Activated CD8-positive, alpha-beta memory T cell treated with anti-CD3 and anti-CD28 coated beads, Interleukin-2, amount 50 U/mL, for 24 hours (primary cell): Measurements from ENCODE around the gene XAGE3.
"Not testable (repeated sequence)": the region's sequence is repeated elsewhere in the genome, so short reads cannot be mapped to it uniquely, and the experiment has no call there.

Source experiments
- DNase-seq: peaks from one replicate; pipeline ENCODE4 v3.0.0-alpha.2; 2020; ENCODE audit errors: extremely low read depth

XAGE3 gene, protein sequence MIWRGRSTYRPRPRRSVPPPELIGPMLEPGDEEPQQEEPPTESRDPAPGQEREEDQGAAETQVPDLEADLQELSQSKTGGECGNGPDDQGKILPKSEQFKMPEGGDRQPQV

DNA sequence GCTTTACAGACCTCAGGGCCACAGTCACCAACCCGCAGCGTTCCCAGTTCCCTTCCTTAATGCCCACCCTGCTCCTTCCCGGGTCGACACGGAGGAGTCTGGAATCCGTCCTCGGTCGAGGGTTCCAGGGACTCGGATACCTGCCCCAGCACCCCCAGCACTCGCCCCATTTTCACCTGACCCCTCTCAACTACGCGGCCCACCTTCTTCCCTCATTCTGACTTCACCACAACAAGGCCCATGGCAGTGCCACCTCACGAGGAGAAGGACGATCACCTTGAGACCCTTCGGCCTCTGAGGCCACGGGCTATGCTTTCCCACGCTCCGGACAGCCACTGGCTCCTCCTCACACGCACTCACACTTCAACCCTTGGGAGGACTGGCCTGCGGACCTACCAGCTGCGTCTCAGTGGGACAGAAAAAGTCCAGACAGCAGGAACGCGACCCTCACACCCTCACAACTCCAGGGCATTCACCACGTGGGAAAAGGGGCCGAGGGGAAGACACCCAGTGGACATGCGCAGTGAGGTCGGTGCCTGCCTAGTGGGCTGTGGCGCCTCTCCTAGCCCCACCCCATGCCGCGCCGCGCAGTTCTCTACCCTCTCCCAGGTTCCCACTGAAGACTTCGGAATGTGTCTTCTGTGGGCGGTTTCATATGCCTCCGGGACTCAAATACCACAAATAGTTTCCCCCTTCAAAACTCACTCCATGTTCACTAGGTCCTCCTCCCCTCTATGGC is at the start of gene XAGE3:
XAGE3 (minus strand) TSS at position 474 of the 739 bp plus-strand sequence. CDS start 950 bp downstream, outside the sequence.
- DNase-seq = no peak

DNA sequence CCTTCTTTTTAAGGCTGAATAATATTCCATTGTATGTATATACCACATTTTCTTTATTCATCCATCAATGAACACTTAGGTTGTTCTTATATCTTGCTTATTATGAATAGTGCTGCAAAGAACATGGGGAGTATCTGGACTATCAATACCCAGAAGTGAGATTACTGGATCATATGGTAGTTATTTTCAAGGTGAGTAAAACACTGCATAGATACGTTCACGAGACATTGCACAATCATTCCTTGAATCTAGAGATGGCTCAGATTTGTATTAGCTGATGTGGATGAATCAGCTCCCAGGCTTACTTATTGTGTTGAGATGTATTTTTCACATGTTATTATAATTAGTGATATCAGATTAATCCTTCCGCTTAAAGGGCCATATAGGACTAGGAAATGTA is 46.8 kb upstream of the XAGE3 start:
- not testable (repeated sequence) for DNase-seq

DNA sequence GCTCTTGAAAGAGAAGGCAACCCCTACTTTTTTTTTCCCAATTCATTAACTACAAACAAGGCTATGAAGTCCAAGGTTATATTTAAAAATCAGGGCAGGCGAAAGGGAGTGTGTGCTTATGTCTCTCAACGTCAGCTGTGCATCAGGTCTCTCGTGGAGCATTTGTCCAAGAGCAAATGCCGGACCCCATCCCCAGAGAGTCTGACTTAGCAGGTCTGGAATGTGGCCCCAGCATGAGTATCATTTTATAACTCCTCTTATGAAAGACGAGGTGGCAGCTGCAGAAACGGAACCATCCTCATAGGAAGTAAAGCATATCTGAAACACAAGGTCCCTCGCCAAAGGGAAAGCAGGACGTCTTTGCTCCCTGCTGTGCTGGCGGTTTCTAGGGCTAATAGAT is 45.8 kb upstream of the XAGE3 start:
- not testable (repeated sequence) for DNase-seq

DNA sequence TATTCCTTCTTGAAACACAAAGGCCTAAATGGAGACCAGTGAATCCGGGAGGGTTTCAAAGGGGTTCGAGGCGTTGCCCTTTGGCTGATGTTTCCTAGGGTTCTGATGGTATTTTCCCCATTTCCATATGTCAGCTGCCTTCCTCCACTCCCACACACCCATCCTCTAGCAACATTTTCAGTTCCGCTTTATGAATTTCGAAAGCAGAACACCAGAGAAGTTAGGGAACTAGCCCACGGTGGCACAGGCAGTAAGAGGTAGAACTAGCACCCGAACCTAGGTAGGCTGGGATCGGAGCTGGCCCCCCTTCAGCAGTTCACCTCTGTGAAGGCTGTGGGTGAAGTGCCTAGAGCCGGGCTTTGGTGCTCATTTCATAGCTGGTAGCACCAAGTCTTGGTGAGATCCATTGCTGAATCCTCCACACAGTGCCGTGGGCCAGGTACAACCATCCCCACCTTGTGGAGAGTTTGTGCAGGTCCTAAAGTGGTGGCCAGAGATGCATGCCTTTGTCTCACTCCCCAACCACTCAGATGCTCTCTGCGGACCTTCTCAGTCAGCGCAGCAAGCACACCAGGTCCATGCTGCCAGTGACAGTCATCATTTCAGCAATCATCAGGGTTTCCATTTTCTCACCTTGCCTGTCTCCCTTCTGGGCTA is 41.6 kb upstream of the XAGE3 start:
- not testable (repeated sequence) for DNase-seq

DNA sequence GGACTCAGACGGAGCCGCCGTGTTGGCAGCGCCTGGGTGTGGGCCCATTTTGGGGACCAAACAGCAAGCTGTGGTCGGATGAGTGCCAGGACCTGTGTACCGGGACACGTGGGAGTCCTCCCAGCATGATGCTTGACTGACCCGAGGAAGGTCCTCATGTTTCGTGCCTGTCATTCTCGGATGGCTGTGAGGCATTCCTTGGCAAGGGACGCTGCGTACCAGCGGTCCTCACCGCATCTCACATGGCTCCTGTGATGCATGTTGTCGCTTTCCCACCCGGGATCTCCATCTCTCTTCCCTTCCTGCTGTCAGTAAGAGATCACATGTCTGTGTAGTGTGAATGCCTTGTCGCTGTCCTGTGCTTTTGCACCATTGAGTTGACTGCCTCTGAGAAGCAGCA is 40.0 kb upstream of the XAGE3 start:
- DNase-seq = not testable (repeated sequence)

DNA sequence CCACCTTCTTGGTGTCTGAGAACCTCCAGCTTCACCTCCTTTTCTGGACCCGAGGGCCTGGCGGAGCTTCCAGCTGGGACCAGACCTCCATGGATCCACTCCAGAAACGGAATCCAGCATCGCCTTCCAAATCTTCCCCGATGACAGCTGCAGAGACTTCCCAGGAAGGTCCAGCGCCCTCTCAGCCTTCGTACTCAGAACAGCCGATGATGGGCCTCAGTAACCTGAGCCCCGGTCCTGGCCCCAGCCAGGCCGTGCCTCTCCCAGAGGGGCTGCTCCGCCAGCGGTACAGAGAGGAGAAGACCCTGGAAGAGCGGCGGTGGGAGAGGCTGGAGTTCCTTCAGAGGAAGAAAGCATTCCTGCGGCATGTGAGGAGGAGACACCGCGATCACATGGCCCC is 39.3 kb upstream of the XAGE3 start:
- not testable (repeated sequence) for DNase-seq

DNA sequence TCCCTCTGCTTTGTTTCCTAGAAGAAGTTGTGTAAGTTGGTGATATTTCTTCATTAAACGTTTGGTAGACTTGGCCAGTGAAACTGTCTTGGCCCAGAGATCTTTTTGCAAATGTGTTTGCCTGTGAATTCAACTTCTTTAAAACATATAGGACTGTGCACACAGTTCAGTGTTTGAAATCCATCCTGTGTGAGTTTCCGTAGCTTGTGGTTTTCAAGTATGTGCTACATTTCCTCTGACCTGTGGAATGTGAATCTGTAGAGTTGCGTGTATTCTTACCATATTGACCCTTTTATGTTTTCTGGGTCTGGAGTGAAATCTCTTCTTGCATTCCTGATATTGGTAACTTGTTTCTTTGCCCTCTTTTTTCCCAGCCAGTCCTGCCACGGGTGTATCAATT is 38.2 kb upstream of the XAGE3 start:
- DNase-seq = not testable (repeated sequence)

DNA sequence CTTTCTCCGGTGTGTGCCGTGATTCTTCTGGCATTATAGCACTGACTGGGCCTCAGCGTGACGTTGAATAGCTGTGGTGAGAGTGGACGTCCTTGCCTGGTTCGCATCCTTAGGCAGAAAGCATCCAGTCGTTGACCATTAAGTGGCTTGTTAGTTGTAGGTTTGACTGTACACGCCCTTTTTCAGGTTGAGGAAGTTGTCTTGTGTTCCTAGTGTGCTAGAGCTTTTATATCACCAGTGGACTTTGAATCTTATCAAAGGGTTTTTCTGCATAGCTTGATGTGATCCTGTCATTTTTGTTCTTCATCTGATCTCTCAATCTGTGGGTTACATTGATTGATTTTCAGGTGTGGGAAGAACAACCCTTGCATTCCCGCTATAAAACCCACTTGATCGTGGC is 37.6 kb upstream of the XAGE3 start:
- DNase-seq = not testable (repeated sequence)

DNA sequence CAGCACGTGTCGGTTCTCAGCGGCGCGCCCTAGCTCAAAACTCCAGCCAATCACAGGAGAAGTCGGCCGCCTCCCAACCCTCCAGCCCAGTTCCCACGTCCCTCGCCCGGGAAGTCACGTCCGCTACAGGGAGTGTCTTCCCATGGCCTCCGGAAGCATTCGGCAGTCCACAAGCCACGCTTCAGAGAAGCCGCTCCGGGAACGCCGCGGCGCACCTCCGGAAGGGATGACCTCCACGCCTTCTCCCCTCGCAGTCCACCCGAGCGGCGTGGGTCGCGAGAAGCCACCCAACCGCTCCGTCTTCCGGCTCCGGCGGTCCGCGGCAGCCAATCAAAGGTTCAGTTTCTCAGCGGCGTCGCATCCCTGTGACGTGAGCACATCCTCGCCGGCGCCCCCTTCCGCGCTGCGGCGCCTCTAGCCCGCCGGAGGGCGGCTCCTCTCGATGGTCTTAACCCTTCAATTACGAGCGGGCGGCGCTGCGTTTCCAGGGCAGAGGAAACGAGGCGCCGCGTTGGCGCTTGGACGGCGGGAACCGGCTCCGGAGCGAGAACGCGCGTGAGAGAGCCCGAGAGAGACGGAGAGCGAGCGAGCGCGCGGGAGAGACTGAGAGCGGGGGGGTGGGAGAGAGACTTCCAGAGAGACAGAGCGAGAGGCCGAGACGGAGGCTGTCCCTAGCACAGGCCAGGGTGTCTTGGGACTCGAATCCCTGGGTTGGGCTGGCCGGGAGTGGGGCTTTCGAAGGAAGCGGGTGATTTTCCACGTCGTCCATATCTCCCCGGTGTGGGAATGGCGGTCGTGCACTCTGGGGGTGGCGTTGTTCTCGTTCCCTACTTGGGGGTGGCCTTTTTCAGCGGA is 29.2 kb upstream of the XAGE3 start, which contains the start of gene FAM156B:
FAM156B (plus strand) TSS at position 476 of the 855 bp plus-strand sequence. CDS start 9,896 bp downstream, outside the sequence.
- not testable (repeated sequence) for DNase-seq

DNA sequence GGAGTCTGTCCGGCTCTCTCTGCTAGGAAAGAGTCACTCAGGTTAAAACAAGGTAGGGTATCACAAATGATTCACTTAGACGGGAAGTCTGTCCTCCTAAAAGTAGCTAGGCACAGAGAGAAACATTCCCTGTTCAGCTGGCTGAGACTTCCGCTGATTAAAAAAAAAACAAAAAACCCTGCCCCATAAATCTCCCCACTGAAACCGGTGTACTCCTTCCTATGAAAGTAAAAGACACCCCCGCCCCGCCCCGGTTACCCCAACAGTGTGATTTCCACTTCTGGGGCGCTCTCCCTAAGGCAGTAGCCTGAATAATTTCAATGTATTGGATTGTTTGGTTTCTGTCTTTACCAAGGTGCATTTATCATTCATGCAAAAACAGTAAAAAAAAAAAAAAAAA is 28.6 kb upstream of the XAGE3 start:
- not testable (repeated sequence) for DNase-seq

DNA sequence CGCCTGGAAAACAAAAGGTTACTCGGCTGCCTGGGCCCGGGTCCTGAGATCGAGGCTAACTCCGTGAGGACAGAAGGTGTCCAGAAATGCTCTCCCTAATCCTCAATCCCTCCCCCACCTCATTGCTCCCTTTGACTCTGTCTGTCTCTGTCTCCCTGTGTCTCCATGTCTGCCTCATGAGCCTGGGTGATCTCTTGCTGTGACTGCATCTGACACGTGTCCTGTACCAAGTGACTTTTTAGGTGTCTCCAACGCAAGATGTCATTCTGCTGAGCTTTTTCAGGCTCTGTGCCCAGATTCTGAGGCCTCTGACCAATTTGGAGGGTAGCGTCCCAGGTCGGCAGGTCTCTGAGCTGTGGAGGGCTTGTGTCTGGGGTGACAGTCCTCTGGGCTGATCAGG is 20.2 kb upstream of the XAGE3 start:
- DNase-seq = not testable (repeated sequence)

DNA sequence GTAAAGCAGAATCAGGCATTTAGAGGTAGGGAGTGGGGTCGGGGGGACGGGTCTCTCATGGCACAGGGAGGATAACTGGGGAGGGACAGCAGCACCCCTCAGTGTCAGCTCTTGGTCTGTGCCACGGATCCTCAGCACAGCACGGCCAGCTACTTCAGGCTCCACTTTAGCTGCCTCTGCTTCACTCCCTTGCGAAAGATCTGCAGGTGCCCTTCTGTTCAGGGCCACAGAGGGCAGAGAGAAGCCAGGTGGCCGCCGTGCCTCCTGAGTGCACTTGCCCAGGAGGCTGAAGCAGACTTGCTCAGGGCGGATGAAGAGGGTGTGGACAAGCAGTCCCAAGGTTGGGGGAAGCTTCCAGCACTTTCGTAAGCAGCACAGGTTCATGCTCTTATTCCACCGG is 19.6 kb upstream of the XAGE3 start:
- not testable (repeated sequence) for DNase-seq

DNA sequence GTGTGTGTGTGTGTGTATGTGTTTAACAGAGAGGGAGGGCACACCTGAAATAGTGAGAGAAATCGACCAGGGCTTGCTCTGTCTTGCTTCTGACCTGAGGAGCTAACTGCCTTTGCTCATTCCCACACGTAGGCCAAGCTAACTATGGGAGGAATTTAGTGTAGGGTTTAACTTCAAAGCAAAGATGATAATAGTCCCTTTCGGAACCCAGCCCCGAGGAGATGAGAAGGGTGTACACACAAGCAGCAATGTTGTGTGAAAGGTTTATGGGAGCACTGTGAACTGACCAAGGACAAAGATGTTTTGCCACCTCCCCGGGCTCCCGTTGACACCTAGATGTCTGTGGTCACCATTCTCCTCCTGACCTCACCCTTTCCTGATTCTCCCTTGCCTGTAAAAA is 8.5 kb upstream of the XAGE3 start:
- not testable (repeated sequence) for DNase-seq

DNA sequence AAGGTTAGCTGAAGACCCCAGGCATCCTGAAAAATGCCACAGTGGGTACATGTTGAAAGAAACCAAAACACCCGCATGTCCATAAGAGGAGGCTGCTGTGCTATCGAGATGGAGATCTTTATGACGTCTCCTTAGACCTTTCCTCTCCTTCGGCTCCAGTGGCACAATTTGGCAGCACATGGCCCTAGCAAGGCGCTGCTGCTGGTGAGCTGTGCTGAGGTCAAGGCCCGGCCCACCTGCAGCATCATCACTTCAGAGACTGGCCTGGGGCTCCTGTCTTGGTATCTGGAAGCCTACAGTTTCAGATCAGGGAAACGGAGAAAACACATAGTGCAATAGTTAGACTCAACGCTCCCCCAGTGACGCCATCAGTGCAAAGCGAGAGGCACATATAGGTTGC is 7.6 kb upstream of the XAGE3 start:
- not testable (repeated sequence) for DNase-seq

DNA sequence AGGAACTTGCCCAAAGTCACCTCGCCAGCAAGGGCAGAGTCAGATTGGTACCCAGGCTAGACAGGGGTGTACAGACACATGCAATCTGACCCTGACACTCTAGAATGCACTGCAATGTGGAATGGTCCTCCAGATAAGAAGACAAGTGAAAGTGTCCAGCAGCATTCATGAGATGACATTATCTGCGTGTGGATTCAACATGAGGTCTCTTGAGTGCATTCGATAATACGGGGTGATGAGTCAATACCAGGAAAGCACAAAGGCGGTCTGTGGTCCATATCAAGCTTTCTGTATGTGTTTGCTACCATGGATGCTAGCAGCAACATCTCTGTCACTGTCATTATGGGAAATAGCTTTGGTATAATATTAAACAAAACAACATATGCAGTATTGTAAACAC is 6.8 kb upstream of the XAGE3 start:
- DNase-seq = no peak

DNA sequence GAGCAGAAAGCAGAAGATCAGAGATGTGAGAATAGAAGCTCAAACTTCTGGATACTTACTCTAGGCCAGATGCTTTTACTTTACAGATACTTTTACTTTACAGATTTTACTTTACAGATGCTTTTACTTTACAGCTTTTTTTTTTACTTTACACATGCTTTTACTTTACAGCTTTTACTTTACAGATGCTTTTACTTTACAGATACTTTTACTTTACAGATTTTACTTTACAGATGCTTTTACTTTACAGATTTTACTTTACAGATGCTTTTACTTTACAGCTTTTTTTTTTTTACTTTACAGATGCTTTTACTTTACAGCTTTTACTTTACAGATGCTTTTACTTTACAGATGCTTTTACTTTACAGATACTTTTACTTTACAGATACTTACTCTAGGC is 5.9 kb upstream of the XAGE3 start:
- not testable (repeated sequence) for DNase-seq

DNA sequence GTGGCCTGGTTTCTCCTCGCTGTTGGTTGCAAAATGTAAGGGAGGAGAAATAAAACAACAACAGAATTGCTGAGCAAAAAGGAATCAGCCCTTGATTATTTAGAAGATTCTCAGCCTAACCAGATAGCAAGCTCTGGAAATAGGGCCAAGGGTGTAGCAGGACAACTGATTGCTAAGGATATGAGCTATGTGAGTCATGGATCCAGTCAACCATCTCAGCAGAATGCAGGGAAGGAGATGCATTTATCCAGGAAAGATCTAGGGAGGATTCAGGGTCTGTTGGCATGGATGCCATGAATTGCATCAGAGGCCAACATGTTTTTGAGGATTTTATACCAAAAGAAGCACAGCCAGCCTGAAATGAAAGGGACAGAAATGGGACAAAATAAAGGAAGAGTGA is 2.2 kb upstream of the XAGE3 start:
- DNase-seq = no peak

DNA sequence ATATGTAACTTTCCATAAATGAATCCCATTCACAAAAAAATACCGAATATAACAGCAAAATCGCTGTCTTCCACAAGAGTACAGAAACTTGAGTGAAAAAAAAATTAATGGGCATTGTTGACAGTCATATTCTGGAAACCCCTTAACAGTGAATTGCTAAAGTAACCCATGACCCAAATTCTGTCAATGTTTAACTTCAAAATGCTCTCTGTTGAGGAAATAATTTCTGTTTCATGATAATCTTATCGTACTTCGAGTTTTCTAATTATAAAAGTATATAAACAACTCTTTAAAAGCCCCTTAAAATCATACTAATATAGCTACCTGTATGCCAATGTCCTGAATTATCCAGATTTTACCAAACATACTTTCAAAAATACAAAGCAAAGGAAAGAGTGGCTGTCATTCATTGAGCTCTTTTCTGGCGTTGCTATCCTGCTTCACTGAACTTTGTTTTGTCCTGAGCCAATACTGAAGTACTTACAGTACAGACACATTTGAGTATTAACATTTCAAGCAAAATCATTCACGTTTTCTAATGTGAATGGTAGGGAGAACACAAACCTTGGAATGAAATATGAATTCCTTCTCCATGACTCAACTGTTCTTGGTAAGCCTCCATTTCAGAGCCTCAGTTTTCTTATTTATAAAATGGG is 2.4 kb downstream of the XAGE3 start:
- DNase-seq = no peak

DNA sequence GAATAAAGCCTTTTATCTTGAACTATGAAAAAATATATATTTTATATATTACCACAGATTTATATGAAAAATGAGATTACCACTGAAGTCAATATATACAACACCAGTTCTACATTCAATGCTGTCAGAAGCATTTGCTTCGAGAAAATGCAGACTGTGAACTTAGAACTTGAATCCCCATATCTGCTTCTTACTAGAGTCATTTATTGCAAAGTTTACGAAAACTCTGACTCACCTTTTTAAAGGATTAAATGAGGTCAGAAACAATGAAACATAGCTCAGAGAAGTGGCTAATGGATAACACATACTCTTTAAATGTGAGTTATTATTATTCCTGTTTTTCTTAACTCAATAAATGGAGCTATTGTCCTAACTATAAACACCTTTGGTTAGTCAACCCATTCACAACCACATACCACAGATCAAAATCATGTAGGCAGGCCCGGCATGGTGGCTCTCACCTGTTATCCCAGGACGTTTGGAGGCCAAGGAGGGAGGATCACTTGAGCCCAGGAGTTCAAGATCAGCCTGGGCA is 10.8 kb downstream of the XAGE3 start:
- DNase-seq = not testable (repeated sequence)

DNA sequence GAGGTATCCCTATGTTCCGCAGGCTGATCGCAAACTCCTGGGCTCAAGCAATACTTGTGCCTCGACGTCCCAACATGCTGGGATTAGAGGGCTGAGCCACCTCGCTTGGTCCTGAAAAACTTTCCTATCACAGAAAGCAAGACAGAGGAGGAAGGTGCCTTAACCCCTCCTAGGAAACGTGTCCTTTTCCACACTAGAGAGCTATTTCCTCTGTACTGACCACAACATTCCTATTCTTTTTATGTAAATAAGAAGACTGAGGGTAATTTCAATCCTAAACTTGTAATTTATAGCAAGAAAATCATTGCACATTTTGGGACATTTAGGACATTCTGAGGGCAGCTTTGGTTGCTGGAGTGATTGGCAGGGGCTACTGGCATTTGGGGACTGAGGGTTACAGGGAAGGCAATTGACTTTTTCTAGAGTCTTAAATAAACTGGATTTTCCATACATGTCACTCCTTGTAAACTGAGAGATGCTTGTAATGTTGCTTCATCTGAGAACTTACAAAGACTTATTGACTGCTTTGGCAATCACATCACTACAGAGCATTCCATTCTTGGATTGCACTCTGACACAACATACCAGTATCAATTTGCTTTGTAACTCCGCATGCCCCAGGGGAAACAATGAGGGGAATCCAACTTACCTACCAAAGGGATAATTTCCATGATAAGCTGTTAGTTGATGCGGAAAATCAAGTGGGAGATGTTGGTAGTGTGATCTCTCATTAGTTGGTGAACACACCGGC is 15.6 kb downstream of the XAGE3 start:
- DNase-seq = no peak
